GM12873 (cell line): ENCODE data around the gene NLRP6.

Experiments
- TF ChIP-seq, protein P1 (sequence below): IDR thresholded peaks from 2 replicates; pipeline ENCODE4 v1.5.1; 2012; ENCODE audit warnings: low read depth, mild to moderate bottlenecking, moderate library complexity, low read length, control low read depth; ENCODE audit not compliant: insufficient read depth; ENCODE audit errors: missing control alignments

Gene NLRP6

DNA sequence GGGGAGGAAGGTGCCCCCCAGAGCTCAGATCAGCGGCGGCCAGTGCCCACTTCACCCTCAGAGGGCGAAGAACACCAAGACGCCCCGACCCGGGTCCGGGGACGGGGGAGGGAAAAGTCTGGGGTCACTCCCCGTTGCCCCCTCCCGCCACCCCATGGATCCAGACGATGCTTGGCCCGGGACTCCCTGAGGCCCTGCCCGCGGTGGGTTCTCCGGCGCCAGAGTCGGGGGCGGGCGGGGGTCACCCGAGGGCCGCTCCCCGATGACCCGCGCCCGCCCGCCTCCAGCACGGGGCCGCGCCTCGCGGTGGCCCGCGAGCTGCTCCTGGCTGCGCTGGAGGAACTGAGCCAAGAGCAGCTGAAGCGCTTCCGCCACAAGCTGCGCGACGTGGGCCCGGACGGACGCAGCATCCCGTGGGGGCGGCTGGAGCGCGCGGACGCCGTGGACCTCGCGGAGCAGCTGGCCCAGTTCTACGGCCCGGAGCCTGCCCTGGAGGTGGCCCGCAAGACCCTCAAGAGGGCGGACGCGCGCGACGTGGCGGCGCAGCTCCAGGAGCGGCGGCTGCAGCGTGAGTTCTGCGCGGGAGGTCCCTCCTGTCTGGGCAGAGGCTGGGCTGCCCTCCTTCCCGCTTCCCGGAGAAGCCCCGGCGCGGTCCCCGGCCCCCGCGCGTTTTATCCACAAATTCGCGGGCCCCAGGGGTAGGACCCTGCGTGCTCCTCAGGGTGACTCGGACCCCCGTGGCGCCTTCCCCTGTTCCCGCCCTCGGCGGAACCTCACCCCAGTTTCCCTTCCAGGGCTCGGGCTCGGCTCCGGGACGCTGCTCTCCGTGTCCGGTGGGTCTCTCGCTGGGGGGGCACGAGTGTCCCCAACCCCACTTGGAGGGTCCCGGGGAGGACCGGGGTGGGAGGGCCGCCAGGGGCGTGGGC lies 1.1 kb downstream of the NLRP6 start:
- TF ChIP-seq, protein P1, sequence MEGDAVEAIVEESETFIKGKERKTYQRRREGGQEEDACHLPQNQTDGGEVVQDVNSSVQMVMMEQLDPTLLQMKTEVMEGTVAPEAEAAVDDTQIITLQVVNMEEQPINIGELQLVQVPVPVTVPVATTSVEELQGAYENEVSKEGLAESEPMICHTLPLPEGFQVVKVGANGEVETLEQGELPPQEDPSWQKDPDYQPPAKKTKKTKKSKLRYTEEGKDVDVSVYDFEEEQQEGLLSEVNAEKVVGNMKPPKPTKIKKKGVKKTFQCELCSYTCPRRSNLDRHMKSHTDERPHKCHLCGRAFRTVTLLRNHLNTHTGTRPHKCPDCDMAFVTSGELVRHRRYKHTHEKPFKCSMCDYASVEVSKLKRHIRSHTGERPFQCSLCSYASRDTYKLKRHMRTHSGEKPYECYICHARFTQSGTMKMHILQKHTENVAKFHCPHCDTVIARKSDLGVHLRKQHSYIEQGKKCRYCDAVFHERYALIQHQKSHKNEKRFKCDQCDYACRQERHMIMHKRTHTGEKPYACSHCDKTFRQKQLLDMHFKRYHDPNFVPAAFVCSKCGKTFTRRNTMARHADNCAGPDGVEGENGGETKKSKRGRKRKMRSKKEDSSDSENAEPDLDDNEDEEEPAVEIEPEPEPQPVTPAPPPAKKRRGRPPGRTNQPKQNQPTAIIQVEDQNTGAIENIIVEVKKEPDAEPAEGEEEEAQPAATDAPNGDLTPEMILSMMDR = no peak

DNA sequence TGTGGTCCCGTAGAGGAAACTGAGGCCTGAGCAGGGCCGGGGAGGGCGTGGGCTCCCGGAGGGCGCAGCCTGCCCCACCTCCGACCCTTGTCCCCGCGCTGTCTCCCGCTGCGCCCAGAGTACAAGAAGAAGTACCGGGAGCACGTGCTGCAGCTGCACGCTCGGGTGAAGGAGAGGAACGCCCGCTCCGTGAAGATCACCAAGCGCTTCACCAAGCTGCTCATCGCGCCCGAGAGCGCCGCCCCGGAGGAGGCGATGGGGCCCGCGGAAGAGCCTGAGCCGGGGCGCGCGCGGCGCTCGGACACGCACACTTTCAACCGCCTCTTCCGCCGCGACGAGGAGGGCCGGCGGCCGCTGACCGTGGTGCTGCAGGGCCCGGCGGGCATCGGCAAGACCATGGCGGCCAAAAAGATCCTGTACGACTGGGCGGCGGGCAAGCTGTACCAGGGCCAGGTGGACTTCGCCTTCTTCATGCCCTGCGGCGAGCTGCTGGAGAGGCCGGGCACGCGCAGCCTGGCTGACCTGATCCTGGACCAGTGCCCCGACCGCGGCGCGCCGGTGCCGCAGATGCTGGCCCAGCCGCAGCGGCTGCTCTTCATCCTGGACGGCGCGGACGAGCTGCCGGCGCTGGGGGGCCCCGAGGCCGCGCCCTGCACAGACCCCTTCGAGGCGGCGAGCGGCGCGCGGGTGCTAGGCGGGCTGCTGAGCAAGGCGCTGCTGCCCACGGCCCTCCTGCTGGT lies 1.9 kb downstream of the NLRP6 start:
- TF ChIP-seq, protein P1 = no peak

DNA sequence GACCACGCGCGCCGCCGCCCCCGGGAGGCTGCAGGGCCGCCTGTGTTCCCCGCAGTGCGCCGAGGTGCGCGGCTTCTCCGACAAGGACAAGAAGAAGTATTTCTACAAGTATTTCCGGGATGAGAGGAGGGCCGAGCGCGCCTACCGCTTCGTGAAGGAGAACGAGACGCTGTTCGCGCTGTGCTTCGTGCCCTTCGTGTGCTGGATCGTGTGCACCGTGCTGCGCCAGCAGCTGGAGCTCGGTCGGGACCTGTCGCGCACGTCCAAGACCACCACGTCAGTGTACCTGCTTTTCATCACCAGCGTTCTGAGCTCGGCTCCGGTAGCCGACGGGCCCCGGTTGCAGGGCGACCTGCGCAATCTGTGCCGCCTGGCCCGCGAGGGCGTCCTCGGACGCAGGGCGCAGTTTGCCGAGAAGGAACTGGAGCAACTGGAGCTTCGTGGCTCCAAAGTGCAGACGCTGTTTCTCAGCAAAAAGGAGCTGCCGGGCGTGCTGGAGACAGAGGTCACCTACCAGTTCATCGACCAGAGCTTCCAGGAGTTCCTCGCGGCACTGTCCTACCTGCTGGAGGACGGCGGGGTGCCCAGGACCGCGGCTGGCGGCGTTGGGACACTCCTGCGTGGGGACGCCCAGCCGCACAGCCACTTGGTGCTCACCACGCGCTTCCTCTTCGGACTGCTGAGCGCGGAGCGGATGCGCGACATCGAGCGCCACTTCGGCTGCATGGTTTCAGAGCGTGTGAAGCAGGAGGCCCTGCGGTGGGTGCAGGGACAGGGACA lies 2.7 kb downstream of the NLRP6 start:
- TF ChIP-seq, protein P1 = no peak

DNA sequence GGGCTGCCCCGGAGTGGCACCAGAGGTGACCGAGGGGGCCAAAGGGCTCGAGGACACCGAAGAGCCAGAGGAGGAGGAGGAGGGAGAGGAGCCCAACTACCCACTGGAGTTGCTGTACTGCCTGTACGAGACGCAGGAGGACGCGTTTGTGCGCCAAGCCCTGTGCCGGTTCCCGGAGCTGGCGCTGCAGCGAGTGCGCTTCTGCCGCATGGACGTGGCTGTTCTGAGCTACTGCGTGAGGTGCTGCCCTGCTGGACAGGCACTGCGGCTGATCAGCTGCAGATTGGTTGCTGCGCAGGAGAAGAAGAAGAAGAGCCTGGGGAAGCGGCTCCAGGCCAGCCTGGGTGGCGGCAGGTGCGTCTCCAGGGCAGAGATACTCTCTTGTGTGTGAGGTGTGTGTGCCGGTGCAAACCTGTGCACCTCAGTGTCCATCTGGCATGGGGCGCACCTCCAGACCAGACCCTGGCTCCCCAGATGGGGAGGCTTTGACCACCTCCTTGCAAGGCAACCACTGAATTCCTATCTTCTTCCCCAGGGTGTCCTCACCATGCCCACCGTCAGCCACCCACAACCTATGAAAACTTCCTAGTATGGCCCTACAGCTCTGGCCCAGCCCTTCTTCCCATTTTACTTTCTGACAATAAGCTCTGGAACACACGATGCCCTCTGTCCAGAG lies 3.4 kb downstream of the NLRP6 start:
- TF ChIP-seq, protein P1 = no peak

DNA sequence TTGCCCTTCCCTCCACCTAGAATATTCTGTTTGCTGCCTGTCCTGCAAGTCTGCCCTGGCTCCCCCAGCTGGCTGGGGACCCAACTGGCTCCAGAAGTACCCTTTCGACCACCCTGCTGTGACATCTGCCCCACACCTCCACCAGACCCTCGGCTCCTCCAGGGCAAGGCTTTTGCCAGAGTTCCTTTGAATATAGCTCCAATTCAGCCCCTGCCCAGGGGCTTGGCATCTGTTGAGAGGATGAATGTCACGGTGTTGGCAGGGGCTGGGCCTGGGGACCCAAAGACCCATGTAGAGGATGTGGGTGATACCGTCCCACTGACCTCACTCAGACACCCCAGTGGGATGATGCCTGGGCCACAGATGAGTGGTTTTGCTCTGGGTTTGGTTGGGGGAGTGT lies 4.0 kb downstream of the NLRP6 start:
- TF ChIP-seq, protein P1 = no peak

DNA sequence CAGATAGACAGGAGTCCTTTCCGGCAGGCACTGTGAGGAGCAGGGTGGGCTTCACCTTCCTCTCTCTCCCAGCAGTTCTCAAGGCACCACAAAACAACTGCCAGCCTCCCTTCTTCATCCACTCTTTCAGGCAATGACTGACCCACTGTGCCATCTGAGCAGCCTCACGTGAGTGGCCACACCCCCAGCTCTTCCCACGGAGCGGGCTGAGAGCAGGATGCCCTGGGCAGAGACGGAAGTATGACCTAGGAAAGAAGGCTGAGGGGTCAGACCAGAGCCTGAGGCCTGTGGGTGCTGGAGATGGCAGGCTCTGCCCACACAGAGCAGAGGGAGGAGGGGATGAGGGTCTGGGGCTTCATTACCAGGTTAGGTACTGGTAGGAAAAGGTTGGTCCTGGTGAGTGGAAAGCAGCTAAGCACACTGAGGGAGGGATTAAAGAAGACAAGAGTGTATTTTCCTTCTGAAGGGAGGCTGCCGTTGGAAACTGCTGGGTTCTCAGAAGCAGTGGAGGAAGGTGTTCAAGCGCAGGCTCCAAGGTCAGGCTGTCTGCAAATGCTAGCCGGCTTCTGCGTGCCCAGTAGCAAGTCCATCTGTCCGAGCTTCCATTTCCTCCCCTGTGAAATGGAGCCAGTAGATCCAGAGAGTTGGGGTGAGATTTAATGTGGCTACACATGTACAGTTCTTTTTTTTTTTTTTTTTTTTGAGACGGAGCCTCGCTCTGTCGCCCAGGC lies 4.6 kb downstream of the NLRP6 start:
- TF ChIP-seq, protein P1 = no peak
